GM18858 (cell line): Measurements from ENCODE around the gene YAP1.

Experiments
- ATAC-seq: cut with Tn5 transposase; IDR thresholded peaks from one replicate; pipeline ENCODE4 v1.9.1; 2021; ENCODE audit not compliant: unreplicated experiment

The YAP1 gene

GRCh38 chr11:102109896-102110760, at the start of gene YAP1:
TSS of gene YAP1 (plus strand) at chr11:102110447. CDS start at chr11:102110849, 402 bp downstream.
- peak; percentile 86 for ATAC-seq

GRCh38 chr11:102061276-102061675, 49.0 kb upstream of the YAP1 start:
- no peak for ATAC-seq

GRCh38 chr11:102062106-102062505, 48.1 kb upstream of the YAP1 start:
- ATAC-seq: no peak

- no peak for ATAC-seq
These were observed 45.9 kb upstream of the YAP1 start for GRCh38 chr11:102064316-102064715.

- ATAC-seq: no peak
These were observed 39.5 kb upstream of the YAP1 start for GRCh38 chr11:102070766-102071165.

- no peak for ATAC-seq
These were observed 38.5 kb upstream of the YAP1 start for GRCh38 chr11:102071497-102072472.

- ATAC-seq: no peak
These were observed 37.0 kb upstream of the YAP1 start for GRCh38 chr11:102073253-102073652.

GRCh38 chr11:102079625-102080024, 30.6 kb upstream of the YAP1 start:
- ATAC-seq: no peak

- ATAC-seq: no peak
These were observed 28.9 kb upstream of the YAP1 start for GRCh38 chr11:102081313-102081712.

- no peak for ATAC-seq
These were observed 24.2 kb upstream of the YAP1 start for GRCh38 chr11:102085864-102086551.

GRCh38 chr11:102097186-102097585, 13.1 kb upstream of the YAP1 start:
- ATAC-seq: no peak

GRCh38 chr11:102099755-102100154, 10.5 kb upstream of the YAP1 start:
- no peak for ATAC-seq

GRCh38 chr11:102108734-102109440, 1.4 kb upstream of the YAP1 start:
- no peak for ATAC-seq

- no peak for ATAC-seq
These were observed 439 bp downstream of the YAP1 start for GRCh38 chr11:102110761-102111010.

GRCh38 chr11:102111011-102111786, 952 bp downstream of the YAP1 start:
- no peak for ATAC-seq

GRCh38 chr11:102111787-102112508, 1.7 kb downstream of the YAP1 start:
- ATAC-seq: no peak

GRCh38 chr11:102112509-102112821, 2.2 kb downstream of the YAP1 start:
- ATAC-seq: no peak

- ATAC-seq: no peak
These were observed 3.8 kb downstream of the YAP1 start for GRCh38 chr11:102114032-102114431.

- no peak for ATAC-seq
These were observed 5.3 kb downstream of the YAP1 start for GRCh38 chr11:102115557-102115956.
